Measurements from ENCODE around the gene SERPINI1. TPM values are rescaled to one million over a fixed set of nuclear protein-coding genes. Genes with fewer than 3 reads are reported as not detected.

Gene SERPINI1
- total RNA-seq, 2 donors from 2014 or later = 2.9 to 4.1 TPM

Other genes with a start within 250 kb of the SERPINI1 start
- under 1 TPM in 1 of 2 donors, not detected in 1; 0.59 TPM for gene WDR49, start 81.8 kb upstream of the SERPINI1 start, total RNA-seq
- 10 to 100 TPM; 69.7 to 88.7 TPM for gene PDCD10, start 829 bp upstream of the SERPINI1 start, total RNA-seq

Data from natural killer cell treated with Interleukin-12 subunit alpha and Interleukin-12 subunit beta and Interleukin-15 and Interleukin-18, amount 100 ng/mL, for 72 hours (primary cell).